HUES6 (cell line): ENCODE measurements around the gene SLC30A1.
"Not testable (repeated sequence)": the region's sequence is repeated elsewhere in the genome, so short reads cannot be mapped to it uniquely, and the experiment has no call there.

Source experiments
- H3K27ac ChIP-seq: 2 replicates; pipeline ENCODE4 v1.7.0; 2013; ENCODE audit warnings: low read depth, mild to moderate bottlenecking, low read length, inconsistent platforms
- H3K27me3 ChIP-seq: 2 replicates; pipeline ENCODE4 v1.6.1; 2013; ENCODE audit warnings: low read length; ENCODE audit not compliant: control insufficient read depth, insufficient read depth
- H3K36me3 ChIP-seq: 2 replicates; pipeline ENCODE4 v1.6.1; 2013; ENCODE audit warnings: low read length; ENCODE audit not compliant: control insufficient read depth, insufficient read depth
- H3K4me1 ChIP-seq: 2 replicates; pipeline ENCODE4 v1.6.1; 2013; ENCODE audit warnings: low read length; ENCODE audit not compliant: control insufficient read depth, insufficient read depth
- H3K4me3 ChIP-seq: 2 replicates; pipeline ENCODE4 v1.5.1; 2013; ENCODE audit warnings: low read depth, low read length
- H3K9ac ChIP-seq: one replicate; pipeline ENCODE4 v1.6.1; 2013; ENCODE audit warnings: mild to moderate bottlenecking, low read length
- H3K9me3 ChIP-seq: 2 replicates; pipeline ENCODE4 v1.6.1; 2013; ENCODE audit warnings: low read depth, low read length; ENCODE audit not compliant: control insufficient read depth, insufficient read depth

The SLC30A1 gene, protein sequence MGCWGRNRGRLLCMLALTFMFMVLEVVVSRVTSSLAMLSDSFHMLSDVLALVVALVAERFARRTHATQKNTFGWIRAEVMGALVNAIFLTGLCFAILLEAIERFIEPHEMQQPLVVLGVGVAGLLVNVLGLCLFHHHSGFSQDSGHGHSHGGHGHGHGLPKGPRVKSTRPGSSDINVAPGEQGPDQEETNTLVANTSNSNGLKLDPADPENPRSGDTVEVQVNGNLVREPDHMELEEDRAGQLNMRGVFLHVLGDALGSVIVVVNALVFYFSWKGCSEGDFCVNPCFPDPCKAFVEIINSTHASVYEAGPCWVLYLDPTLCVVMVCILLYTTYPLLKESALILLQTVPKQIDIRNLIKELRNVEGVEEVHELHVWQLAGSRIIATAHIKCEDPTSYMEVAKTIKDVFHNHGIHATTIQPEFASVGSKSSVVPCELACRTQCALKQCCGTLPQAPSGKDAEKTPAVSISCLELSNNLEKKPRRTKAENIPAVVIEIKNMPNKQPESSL

DNA sequence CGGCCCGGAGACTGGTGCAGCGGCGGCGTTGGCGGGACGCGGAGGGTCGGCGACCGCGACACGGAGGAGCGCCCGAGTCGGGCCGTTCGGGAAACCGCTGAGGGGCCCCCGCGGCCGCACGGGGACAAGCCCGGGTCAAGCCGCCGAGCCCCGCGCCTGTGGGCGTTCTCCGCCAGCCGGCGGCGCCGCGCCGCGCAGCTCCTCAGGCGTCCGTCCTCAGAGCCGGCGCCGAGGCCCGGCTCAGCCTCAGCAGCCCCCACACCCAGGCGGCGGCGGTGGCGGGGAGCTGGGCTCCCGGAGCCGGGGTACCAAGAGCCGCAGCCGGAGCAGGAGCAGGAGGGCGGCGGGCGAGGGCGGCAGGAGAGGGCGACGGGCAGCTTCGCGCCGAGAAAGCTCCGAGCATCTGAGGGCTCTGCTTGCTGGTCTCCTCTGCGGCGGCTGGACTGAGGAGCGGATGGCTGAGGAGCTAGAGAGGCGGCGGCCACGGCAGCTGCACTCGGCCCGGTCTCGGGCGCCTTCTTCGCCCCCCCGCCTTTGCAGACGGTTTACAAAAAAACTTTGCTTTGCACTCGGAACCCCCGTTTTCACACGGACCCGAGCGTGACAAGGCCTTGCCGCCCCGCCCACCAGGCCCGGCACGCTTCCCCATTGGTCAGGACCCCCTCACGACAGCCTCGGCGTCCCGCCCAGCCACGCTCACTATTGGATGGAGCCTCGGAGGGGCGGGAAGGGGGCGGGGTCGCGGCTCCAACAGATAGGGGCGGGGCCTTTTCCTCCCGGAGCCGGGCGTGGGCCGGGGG, at the start of gene SLC30A1:
Gene SLC30A1 (minus strand): TSS at position 522 of the 800 bp plus-strand sequence. CDS start 549 bp downstream, outside the sequence.
- H3K9ac ChIP-seq: peak within 1 kb of the TSS; percentile 96
- no peaks in the 10 kb centered on the region for H3K9me3 ChIP-seq
- H3K27me3 ChIP-seq: no peaks in the 10 kb centered on the region
- H3K36me3 ChIP-seq: peaks cover 15% of the 10 kb centered on the region
- peaks cover 29% of the 10 kb centered on the region for H3K4me1 ChIP-seq
- H3K27ac ChIP-seq: peak within 1 kb of the TSS; percentile 79; the same call in 1 of the 2 replicates
- peak within 1 kb of the TSS; percentile 83 for H3K4me3 ChIP-seq

DNA sequence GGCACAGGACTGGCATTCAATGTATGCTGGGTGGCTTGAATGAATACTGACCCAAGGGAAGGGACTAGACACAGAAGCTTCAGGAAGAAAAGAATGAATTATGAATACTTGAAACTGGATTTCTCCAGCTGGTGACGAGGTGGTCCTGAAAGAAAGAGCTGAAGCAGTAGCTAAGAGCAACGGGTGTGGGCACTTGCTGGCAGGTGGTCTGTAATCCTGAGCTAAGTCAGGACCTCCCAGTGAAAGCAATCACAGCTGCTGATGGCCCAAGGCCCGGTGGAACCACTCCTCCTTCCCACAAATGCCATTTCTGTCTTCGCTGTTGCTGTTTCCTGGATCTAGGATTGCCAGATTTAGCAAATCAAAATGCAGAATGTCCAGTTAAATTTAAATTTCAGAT, 49.5 kb upstream of the SLC30A1 start:
- Histone ChIP-seq H3K9ac (no peak overlapping the region), H3K36me3 (no peaks in the 10 kb centered on the region), H3K27me3 (no peaks in the 10 kb centered on the region), H3K4me3 (no peak overlapping the region), H3K27ac (no peak overlapping the region), H3K9me3 (no peaks in the 10 kb centered on the region), H3K4me1 (peaks cover 23% of the 10 kb centered on the region)

DNA sequence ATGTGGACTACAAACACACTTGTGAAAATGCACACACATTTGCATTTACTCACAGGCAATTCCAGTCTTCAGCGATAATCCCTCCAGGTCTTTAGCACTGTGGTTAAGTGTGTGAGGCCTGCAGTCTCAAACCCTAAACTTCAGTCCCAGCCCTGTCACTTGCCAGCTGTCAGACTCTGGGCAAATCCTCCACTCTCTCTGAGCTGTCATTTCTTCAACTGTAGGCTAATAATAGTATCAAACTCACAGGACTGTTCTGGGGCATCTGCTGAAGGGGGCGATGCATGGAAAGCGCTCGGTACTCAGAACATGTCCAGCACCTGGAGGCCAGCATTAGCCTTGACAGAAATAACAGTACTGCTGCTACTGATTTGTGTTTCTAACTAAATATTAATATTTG, 48.3 kb upstream of the SLC30A1 start:
- Histone ChIP-seq H3K4me3 (no peak overlapping the region), H3K27me3 (no peaks in the 10 kb centered on the region), H3K9me3 (no peaks in the 10 kb centered on the region), H3K9ac (no peak overlapping the region), H3K36me3 (no peaks in the 10 kb centered on the region), H3K27ac (no peak overlapping the region), H3K4me1 (peaks cover 18% of the 10 kb centered on the region)

DNA sequence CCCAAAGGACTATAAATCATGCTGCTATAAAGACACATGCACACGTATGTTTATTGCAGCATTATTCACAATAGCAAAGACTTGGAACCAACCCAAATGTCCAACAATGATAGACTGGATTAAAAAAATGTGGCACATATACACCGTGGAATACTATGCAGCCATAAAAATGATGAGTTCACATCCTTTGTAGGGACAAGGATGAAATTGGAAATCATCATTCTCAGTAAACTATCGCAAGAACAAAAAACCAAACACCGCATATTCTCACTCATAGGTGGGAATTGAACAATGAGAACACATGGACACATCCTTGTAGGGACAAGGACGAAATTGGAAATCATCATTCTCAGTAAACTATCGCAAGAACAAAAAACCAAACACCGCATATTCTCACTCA, 46.9 kb upstream of the SLC30A1 start:
- not testable (repeated sequence) for H3K27ac ChIP-seq, H3K36me3 ChIP-seq, H3K4me3 ChIP-seq, H3K9ac ChIP-seq, H3K9me3 ChIP-seq, H3K27me3 ChIP-seq
- H3K4me1 ChIP-seq: peaks cover 12% of the 10 kb centered on the region

DNA sequence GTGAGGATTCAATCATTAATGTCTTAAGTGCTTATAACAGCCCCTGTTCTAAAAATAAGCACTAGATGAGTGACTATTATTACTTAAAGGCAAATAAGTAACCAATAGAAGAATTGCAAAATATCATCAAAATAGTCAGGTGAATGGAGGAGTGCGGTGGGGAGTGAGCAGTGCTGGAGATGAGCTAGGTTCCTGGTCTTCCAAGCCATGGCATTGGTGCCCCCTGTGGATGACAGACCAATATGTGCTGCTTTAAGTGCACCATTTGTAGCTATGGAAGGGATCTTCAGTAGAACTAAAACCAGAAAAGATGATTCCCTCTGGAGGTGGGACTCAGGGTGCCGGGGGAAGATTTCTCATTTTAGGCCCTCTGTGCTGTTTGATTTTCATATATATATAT, 46.1 kb upstream of the SLC30A1 start:
- Histone ChIP-seq H3K27ac (no peak overlapping the region), H3K9me3 (no peaks in the 10 kb centered on the region), H3K4me1 (peaks cover 4% of the 10 kb centered on the region; the same call in 1 of the 2 replicates), H3K4me3 (no peak overlapping the region), H3K36me3 (no peaks in the 10 kb centered on the region), H3K9ac (no peak overlapping the region), H3K27me3 (no peaks in the 10 kb centered on the region)

DNA sequence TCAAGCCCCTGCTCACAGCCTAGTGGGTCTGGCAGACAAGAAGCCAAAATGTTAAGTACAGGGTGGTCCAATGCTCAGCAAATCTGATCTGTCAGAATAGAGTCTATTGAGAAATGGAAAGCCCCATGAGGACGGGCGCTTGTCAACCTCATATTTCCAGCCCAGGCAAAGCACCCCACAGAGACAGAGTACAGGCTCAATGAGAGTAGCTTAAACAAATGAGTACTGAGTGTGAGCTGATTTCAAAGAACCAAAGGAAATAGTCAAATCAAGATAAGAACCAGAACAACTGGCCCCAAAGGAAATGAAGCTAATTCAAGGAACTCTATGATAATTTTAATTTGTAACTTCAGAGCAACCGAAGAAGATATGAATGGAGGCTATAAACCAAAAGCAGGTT, 44.6 kb upstream of the SLC30A1 start:
- H3K9ac ChIP-seq: no peak overlapping the region
- no peaks in the 10 kb centered on the region for H3K36me3 ChIP-seq
- no peak overlapping the region for H3K27ac ChIP-seq
- H3K4me3 ChIP-seq: no peak overlapping the region
- peaks cover 3% of the 10 kb centered on the region; the same call in 1 of the 2 replicates for H3K4me1 ChIP-seq
- H3K9me3 ChIP-seq: no peaks in the 10 kb centered on the region
- no peaks in the 10 kb centered on the region for H3K27me3 ChIP-seq

DNA sequence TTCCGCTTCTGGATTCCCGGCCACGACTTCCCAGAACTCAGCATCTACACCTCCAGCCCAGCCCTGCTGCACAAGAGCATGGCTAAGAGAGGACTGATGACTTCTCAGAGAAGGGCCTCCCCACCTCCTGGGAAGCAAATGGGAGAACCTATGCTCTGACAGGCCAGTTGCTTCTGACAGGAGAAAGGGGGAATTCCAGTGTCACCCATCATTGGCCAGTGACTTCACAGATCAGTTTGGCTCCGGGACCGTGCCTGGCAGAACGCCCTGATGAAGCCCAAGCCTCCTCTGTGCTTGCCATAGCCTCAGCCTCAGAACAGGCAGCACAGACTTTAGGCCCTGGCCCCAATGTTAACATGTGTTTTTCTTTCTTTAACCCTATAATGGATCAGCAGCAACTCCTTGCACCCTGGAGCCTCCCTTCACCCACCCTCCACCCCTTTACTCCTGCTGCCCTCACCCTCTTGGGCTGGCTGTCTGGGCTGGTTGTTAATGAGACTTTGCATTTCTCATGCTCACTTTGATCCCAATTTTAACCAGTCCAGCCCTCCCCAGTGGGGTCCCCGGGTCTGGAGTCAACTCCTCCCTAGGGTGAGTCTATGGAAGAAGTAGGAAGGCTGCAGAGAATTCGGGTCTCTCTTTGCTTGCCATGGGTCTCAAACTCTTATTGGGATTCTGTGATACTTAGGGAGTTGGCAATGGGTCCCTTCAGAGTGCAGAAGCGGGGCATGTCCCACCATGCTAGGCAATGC, 42.7 kb upstream of the SLC30A1 start:
- no peaks in the 10 kb centered on the region for H3K27me3 ChIP-seq
- H3K36me3 ChIP-seq: no peaks in the 10 kb centered on the region
- no peak overlapping the region for H3K4me3 ChIP-seq
- no peak overlapping the region for H3K9ac ChIP-seq
- H3K9me3 ChIP-seq: no peaks in the 10 kb centered on the region
- H3K4me1 ChIP-seq: peaks cover 3% of the 10 kb centered on the region; the same call in 1 of the 2 replicates
- H3K27ac ChIP-seq: no peak overlapping the region

DNA sequence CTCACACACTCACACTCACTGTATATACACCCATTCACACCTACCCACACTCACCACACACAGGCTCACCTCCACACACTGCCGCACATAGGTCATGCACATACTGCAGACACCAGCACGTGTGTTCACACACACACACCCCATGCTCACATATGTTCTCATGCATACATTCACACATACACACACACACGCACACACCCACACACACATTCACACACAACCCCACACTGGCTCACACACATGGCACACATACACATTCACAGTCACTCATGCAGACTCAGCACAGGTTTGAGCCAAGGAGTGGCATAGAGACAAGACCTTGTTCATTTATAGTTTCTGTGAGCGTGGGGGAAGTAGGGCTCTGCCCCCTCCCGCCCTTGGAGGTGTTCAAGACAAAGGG, 41.1 kb upstream of the SLC30A1 start:
- no peaks in the 10 kb centered on the region for H3K27me3 ChIP-seq
- no peaks in the 10 kb centered on the region for H3K36me3 ChIP-seq
- H3K4me3 ChIP-seq: no peak overlapping the region
- no peak overlapping the region for H3K9ac ChIP-seq
- H3K4me1 ChIP-seq: peaks cover 3% of the 10 kb centered on the region; the same call in 1 of the 2 replicates
- no peak overlapping the region for H3K27ac ChIP-seq
- no peaks in the 10 kb centered on the region for H3K9me3 ChIP-seq

DNA sequence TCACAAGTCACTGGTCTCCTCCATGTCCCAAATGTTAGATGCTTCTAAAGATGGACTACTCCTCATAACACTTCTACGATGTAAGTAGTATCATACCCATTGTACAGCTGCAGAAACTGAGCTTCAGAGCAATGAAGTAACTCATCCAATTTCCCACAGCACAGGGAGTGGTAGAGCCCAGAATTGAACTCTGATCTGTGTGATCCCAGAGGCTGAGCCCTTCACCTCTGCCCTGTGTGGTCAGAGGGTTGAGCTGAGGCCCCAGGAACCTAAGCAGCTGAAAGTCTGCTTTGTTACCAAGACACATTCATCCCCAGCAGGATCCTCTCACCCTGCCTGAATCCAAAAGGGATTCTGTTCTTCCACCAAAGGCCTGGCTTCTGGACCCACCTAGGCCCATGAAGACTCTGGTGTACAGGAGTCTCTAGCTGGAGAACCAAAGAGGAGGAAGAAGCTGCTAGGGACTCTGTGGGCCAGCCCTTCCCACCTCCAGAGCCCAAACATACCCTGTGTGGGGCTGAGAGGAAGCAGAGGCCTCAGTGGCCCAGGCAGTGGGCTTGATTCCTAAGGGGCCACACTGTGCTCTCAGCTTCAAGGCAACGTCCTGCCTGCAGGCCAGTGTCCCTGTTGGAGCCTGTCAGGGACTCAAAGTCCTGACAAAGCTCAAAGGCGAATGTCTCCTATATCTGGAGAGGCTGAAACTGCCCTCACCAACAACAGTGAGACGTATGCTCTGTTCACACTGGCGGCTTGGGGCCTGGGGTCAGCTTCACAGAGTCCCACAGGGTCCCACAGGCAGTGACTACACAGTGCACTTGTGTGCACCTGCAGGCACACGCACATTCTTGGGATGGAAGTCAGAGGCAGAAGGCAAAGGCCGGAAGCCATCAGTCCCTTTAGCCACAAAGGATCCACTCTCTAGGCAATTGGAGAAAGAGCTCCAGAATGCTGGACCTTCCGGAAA, 40.4 kb upstream of the SLC30A1 start:
- Histone ChIP-seq H3K4me3 (no peak overlapping the region), H3K27me3 (no peaks in the 10 kb centered on the region), H3K9me3 (no peaks in the 10 kb centered on the region), H3K36me3 (no peaks in the 10 kb centered on the region), H3K27ac (no peak overlapping the region), H3K9ac (no peak overlapping the region), H3K4me1 (peaks cover 3% of the 10 kb centered on the region; the same call in 1 of the 2 replicates)

DNA sequence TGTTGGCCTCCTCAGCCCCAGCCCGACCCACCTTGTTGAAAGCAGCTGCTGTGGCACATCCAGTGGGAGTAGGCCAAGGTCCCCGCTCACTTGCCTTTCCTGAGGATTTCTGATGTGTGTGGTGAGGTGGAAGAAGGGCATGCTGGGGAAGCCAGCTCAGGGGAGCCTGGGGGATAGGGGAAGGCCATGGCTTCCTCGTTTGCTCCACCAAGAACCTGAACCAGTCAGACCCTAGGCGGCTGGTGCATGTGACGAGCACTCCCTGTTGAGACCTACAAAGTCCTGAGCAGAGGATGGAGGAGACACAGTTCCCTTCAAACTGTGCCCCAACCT, 38.0 kb upstream of the SLC30A1 start:
- Histone ChIP-seq H3K27ac (no peak overlapping the region), H3K36me3 (no peaks in the 10 kb centered on the region), H3K4me3 (no peak overlapping the region)

More for the DNA sequence above, 38.0 kb upstream of the SLC30A1 start:
- Histone ChIP-seq H3K4me1 (peaks cover 7% of the 10 kb centered on the region; the same call in 1 of the 2 replicates), H3K9me3 (no peaks in the 10 kb centered on the region), H3K9ac (no peak overlapping the region), H3K27me3 (no peaks in the 10 kb centered on the region)
